Suprapubic skin (tissue), 3 donors: ENCODE measurements around the gene CALML6.

Experiments used
- CTCF ChIP-seq, 2 donors: fragments of 200-600 bp in 1 of 2; fragments of 450-650 bp in 1 of 2; sonication (generic) in 1 of 2; IDR thresholded peaks; one replicate each; pipeline ENCODE4 v1.5.1; 2016 to 2019; ENCODE audit warnings: antibody characterized with exemption in 2 of 2, mild to moderate bottlenecking in 1 of 2, moderate library complexity in 1 of 2
- POLR2AphosphoS5 ChIP-seq, 3 donors: sonication (generic); formaldehyde crosslinking; IDR thresholded peaks; one replicate each; pipeline ENCODE4 v1.6.1; 2017; ENCODE audit warnings: antibody characterized with exemption in 3 of 3

- TF ChIP-seq POLR2AphosphoS5 (IDR thresholded peaks at IDR 0.05) = no peak
- TF ChIP-seq CTCF (IDR thresholded peaks at IDR 0.05) = no peak
Measured at GRCh38 chr1:1959459-1959839, 44.4 kb downstream of the CALML6 start.
